Adrenal gland (tissue), 12 donors: ENCODE results near the gene ASB16. TPM values are rescaled to one million over a fixed set of nuclear protein-coding genes. Genes with fewer than 3 reads are reported as not detected.
A peak's percentile ranks its signal among the peaks of the same experiment; 100 is the strongest.

Source experiments
- DNase-seq, 7 donors: peaks; one replicate each; pipeline ENCODE4 v3.0.0-alpha.2; 2019 to 2020
- H3K27ac ChIP-seq, 5 donors: fragments of 200-600 bp; sonication (generic) in 4 of 5; 1 replicate in 3 of 5; 2 replicates in 2 of 5; pipeline versions ENCODE4 v1.5.1 to v1.8.0; 2016 to 2020; ENCODE audit warnings: mild to moderate bottlenecking in 1 of 5
- H3K27me3 ChIP-seq: fragments of 200-600 bp; 2 replicates; pipeline ENCODE4 v1.8.0; 2021
- H3K36me3 ChIP-seq, 2 donors: fragments of 200-600 bp; replicated peaks in 1 of 2; 1 replicate in 1 of 2; 2 replicates in 1 of 2; pipeline versions ENCODE4 v1.5.1 to v1.8.0; 2018 to 2022
- H3K4me1 ChIP-seq, 2 donors: fragments of 200-600 bp; replicated peaks in 1 of 2; 1 replicate in 1 of 2; 2 replicates in 1 of 2; pipeline versions ENCODE4 v1.5.1 to v1.8.0; 2018 to 2021
- H3K4me3 ChIP-seq, 4 donors: fragments of 200-600 bp; sonication (generic) in 3 of 4; one replicate each; pipeline ENCODE4 v1.5.1; 2016 to 2018
- H3K9me3 ChIP-seq, 3 donors: fragments of 200-600 bp; sonication (generic) in 1 of 3; replicated peaks in 1 of 3; 1 replicate in 2 of 3; 2 replicates in 1 of 3; pipeline versions ENCODE4 v1.5.1 to v1.8.0; 2016 to 2021
- POLR2A ChIP-seq, 2 donors: fragments of 450-650 bp; IDR thresholded peaks; one replicate each; pipeline ENCODE4 v1.6.1; 2017; ENCODE audit warnings: antibody characterized with exemption in 2 of 2, mild to moderate bottlenecking in 2 of 2, moderate library complexity in 1 of 2
- WGBS, 4 donors: extraction: QIAGEN DNeasy Blood & Tissue Kit in 2 of 4; methylation state at CpG; one replicate each; pipeline versions ENCODE4 v1.1.5 to v1.1.7; 2013 to 2017; 5-methylcytosine and 5-hydroxymethylcytosine counted together
- intact Hi-C, 2 donors: fragments of 100-400 bp; cut with DNase I; formaldehyde crosslinking; loops; one replicate each; pipeline versions ENCODE4 v1.14.1 to v1.15.0; 2022 to 2023
- polyA plus RNA-seq, 3 donors: library from polyadenylated mRNA; stranded (reverse); fragments of 200-250 nt in 2 of 3; fragments of 350-450 nt in 1 of 3; fragmentation: Illumina TruSeq in 1 of 3; extraction: RNeasy Lipid Tissue Mini Kit (QIAGEN cat#74804) in 1 of 3; gene quantifications; one replicate each; pipeline ENCODE4 v1.2.3, GENCODE V29; 2013 to 2014
- total RNA-seq, 9 donors: library from RNA; depleted of rRNA in 4 of 9; stranded (reverse); fragments of >200 nt in 4 of 9; fragments of 120-200 nt in 1 of 9; fragmentation: NEBNext Ultra II Directional in 1 of 9; extraction: Animal tissue kit (Norgen Biotek cat#: 25700) in 1 of 9; gene quantifications; one replicate each; pipeline versions ENCODE4 v1.1.0 to v1.2.4, GENCODE V29; 2013 to 2023
- TF ChIP-seq, protein P1 (sequence below), 6 experiments: fragments of 450-650 bp in 4 of 6; fragments of 200-600 bp in 2 of 6; sonication (generic) in 1 of 6; IDR thresholded peaks; 1 replicate in 5 of 6; 2 replicates in 1 of 6; pipeline versions ENCODE4 v1.5.1 to v1.8.0; 2016 to 2021; ENCODE audit warnings: antibody characterized with exemption in 6 of 6, mild to moderate bottlenecking in 2 of 6, moderate library complexity in 1 of 6
- donor health status: healthy with polysubstance abuse.
- donor health status: Bipolar disorder and iron deficiency.
- donor health status: DM: yes; HTN: yes; CAD: no.
- donor health status: DM: no; HTN: no; CAD: no.
- donor health status: DM: no; HTN: no; CAD: no.
- donor health status: DM: yes; HTN: yes; CAD: no.

The ASB16 gene
- total and polyA plus RNA-seq, 12 donors: 0.13 to 0.83 (median 0.39) TPM; not detected in 2

DNA sequence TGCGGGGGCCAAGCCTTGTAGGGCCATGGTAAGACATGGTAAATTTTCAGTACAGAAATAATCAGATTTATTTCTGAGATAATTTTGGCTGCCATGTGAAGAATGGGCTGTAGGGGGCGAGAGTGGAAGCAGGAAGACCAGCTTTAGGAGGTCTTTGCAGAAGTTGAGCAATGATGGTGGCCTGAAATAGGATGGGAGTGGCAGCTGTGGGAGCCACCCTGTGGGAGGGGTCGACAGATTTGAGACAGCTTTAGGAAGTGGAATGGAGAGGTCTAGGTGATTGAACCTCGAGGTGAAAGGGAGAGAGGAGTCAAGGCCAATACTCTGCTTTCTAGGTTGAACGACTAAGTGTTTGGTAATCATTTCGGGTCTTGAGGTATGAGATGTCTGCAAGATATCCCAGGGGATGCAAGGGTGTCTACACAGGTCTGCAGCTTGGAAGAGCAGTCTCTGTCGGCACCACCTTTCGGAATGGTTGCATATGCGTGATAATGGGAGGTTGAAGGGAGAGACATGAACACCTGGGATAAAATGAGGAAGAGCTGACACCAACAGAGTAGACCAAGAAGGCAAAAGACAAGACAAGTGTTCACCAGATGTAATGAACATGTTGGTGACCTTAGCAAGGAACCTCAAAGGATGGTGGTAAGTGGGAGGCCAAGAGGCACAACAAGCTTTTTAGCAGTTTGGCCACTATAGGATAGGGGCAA, 33.4 kb downstream of the ASB16 start:
- Histone ChIP-seq H3K27ac (peak overlapping the region in 1 of 5 donors; percentile 17), H3K9me3 (no peaks in the 10 kb centered on the region), H3K27me3 (no peaks in the 10 kb centered on the region), H3K4me3 (no peak overlapping the region), H3K4me1 (peaks cover 11 to 20% of the 10 kb centered on the region in 2 donors), H3K36me3 (peaks cover 0 to 26% of the 10 kb centered on the region in 2 donors)
- TF ChIP-seq POLR2A (IDR thresholded peaks at IDR 0.05): no peak
- TF ChIP-seq, protein P1, sequence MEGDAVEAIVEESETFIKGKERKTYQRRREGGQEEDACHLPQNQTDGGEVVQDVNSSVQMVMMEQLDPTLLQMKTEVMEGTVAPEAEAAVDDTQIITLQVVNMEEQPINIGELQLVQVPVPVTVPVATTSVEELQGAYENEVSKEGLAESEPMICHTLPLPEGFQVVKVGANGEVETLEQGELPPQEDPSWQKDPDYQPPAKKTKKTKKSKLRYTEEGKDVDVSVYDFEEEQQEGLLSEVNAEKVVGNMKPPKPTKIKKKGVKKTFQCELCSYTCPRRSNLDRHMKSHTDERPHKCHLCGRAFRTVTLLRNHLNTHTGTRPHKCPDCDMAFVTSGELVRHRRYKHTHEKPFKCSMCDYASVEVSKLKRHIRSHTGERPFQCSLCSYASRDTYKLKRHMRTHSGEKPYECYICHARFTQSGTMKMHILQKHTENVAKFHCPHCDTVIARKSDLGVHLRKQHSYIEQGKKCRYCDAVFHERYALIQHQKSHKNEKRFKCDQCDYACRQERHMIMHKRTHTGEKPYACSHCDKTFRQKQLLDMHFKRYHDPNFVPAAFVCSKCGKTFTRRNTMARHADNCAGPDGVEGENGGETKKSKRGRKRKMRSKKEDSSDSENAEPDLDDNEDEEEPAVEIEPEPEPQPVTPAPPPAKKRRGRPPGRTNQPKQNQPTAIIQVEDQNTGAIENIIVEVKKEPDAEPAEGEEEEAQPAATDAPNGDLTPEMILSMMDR (IDR thresholded peaks at IDR 0.05): peak; percentile 31 to 64 (median 57)
- DNase-seq: peak in 3 of 7 donors; percentile 31 to 73 (median 53)
- intact Hi-C loops: loop anchor here in 1 of 2 donors (10.0 kb wide), 1 partner anchor 321 kb away; no protein-coding TSS in a partner anchor
- 46 to 49% (median 48%) methylated on average over 9 of the region's 9 CpGs for WGBS, 4 donors

DNA sequence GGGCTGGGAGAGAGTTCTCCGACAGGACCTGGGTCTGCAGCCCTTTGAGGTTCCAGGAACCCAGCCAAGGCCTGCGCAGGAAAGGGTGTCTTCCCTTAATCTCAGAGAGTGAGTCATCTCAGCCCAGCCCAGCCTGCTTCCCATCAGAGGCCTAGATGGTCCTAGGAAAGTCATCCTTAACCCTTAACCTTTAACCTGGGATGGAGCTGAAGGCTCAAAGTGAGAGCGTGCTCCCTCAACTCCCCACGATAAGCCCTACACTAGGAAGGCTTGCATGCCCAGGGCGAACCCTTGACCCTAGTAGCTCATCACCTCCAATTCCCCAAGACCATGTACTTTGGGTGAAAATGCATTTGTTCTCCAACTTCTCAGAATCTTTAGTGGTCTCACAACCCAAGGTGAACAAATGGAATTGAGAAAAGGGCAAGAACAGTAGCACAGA, 34.0 kb downstream of the ASB16 start:
- WGBS, 4 donors: 34 to 50% (median 42%) methylated on average over 4 to 5 of the region's 5 CpGs
- H3K9me3 ChIP-seq: no peaks in the 10 kb centered on the region
- peaks cover 0 to 32% of the 10 kb centered on the region in 2 donors for H3K36me3 ChIP-seq
- peak overlapping the region in 1 of 5 donors; percentile 17 for H3K27ac ChIP-seq
- DNase-seq: peak in 5 of 7 donors; percentile 60 to 71 (median 70)
- peaks cover 11 to 20% of the 10 kb centered on the region in 2 donors for H3K4me1 ChIP-seq
- H3K4me3 ChIP-seq: no peak overlapping the region
- intact Hi-C loops: loop anchor here in 1 of 2 donors (10.0 kb wide), 1 partner anchor 320 kb away; no protein-coding TSS in a partner anchor
- TF ChIP-seq, protein P1 (IDR thresholded peaks at IDR 0.05): no peak
- TF ChIP-seq POLR2A (IDR thresholded peaks at IDR 0.05): no peak
- no peaks in the 10 kb centered on the region for H3K27me3 ChIP-seq

DNA sequence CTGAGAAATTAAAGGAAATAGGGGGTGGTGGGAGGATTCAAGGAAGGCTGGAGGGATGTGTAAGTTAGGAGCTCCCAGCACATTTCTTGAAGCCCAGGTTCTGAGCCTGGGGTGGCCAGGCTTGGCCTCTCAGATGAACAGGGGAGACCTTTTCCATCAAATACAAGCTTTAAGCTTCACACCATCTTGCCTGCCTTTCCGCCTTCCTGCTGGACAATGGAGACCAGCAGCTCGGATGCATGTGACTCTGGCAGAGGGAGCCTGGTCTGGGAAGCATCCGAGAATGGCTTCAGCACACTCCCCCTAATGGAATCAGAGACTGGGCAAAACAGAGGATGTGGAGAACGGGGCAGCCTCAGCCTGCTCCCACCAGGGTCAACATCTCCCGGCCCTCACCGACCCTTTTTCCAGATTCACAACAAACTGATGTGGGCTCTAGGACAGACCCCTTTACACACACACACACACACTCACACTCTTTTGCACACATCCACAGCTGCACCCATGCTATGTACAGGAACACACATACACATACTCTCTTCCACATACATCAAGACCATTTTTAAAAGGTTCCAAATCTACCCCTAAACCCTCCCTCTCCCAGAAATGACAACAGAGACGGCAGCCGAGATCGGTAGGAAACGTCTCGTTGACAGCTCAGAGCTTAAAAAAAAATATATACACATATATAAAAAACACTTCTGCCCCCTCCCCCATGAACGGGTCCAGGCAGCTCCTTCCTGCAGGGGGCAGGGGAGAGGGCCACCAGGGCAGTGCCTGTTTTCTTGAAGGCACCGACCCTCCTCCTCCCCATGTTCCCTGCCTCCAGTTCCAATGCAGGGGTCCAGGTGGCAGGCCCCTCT, 35.7 kb downstream of the ASB16 start:
- Histone ChIP-seq H3K27ac (no peak overlapping the region), H3K27me3 (no peaks in the 10 kb centered on the region), H3K4me1 (peaks cover 19 to 25% of the 10 kb centered on the region in 2 donors), H3K36me3 (peaks cover 0 to 42% of the 10 kb centered on the region in 2 donors), H3K4me3 (no peak overlapping the region), H3K9me3 (no peaks in the 10 kb centered on the region)
- no peak for DNase-seq
- intact Hi-C loops: loop anchor here in 1 of 2 donors (10.0 kb wide), 1 partner anchor 319 kb away; no protein-coding TSS in a partner anchor
- TF ChIP-seq, protein P1 (IDR thresholded peaks at IDR 0.05): no peak
- no peak for TF ChIP-seq POLR2A (IDR thresholded peaks at IDR 0.05)
- WGBS, 4 donors: 59 to 65% (median 62%) methylated on average over 10 to 13 of the region's 13 CpGs

DNA sequence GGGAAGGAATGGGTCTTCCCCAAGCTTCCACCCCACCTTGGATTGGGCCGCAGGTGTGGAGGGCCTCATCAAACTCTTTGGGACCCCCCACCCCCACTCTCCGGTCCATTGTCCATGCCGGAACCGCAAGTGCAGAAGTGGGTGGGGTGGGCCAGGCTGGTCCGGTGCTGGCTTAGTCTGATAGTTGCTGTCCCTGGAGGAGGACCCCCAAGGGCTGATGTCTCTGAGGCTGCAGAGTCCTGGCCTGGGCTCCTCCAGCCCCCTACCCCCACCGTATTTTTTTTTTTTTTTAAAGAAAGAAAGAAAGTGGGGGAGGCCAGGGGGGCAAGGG, 36.3 kb downstream of the ASB16 start:
- WGBS, 4 donors: 70 to 91% (median 84%) methylated on average over 2 to 6 of the region's 6 CpGs
- Histone ChIP-seq H3K4me3 (no peak overlapping the region), H3K27ac (no peak overlapping the region), H3K27me3 (no peaks in the 10 kb centered on the region), H3K9me3 (no peaks in the 10 kb centered on the region), H3K4me1 (peaks cover 24 to 31% of the 10 kb centered on the region in 2 donors), H3K36me3 (peaks cover 0 to 47% of the 10 kb centered on the region in 2 donors)
- no peak for DNase-seq
- intact Hi-C loops: loop anchor here in 1 of 2 donors (10.0 kb wide), 1 partner anchor 318 kb away; no protein-coding TSS in a partner anchor
- TF ChIP-seq, protein P1 (IDR thresholded peaks at IDR 0.05): no peak
- TF ChIP-seq POLR2A (IDR thresholded peaks at IDR 0.05): no peak
